Mucosa of stomach (tissue), 1 donor: Measurements from ENCODE around the gene NID1.
A peak's percentile ranks its signal among the peaks of the same experiment; 100 is the strongest.

Experiments
- H3K27me3 ChIP-seq: one replicate; pipeline ENCODE4 v1.7.0; 2013; ENCODE audit warnings: mild to moderate bottlenecking, low read length; ENCODE audit not compliant: control insufficient read depth, insufficient read depth
- H3K36me3 ChIP-seq: one replicate; pipeline ENCODE4 v1.7.0; 2013; ENCODE audit warnings: low read length; ENCODE audit not compliant: control insufficient read depth, insufficient read depth
- H3K4me1 ChIP-seq: one replicate; pipeline ENCODE4 v1.7.0; 2013; ENCODE audit warnings: mild to moderate bottlenecking, low read length; ENCODE audit not compliant: control insufficient read depth, insufficient read depth
- H3K4me3 ChIP-seq: one replicate; pipeline ENCODE4 v1.7.0; 2013; ENCODE audit warnings: low read length
- H3K9ac ChIP-seq: one replicate; pipeline ENCODE4 v1.7.0; 2013; ENCODE audit warnings: mild to moderate bottlenecking, low read length, moderate library complexity
- H3K9me3 ChIP-seq: one replicate; pipeline ENCODE4 v1.7.0; 2013; ENCODE audit warnings: mild to moderate bottlenecking, low read length, moderate library complexity; ENCODE audit not compliant: control insufficient read depth
- donor health status: Pancreatic carcinoma.

The NID1 gene

DNA sequence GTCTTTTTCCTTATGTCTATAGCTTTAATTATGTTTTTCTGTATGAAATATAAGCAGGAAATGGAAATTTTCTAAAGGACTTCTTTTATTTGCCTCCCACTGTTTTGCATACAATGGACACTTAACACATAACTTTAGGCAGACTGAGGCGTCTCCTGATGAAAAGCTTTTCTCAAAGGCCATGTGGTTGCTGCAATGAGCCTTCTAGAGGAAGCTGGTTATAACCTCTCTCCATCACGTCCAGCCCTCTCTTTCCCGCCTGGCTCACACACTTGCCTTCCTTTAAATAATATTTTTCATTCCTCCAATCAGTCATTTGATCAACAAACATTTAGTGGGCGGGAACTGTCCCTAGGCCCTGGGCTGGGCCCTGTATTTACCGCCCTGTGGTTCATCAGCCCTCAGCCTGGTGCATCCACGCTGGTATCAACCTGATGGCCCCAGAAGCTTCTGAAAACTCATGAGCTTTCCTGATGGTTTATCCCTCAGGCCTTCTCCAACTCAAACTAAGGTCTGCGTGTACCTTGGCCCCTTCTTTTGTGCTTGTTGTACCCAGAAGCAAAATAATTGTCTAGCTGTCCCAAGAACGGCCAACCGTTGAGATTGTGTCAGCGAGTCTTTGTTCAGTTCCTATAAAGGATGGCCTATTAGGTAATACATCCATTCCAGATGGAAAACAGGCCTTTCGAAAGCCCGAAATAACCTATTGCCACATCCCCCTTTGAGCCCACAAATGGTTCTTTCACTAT, 122.8 kb downstream of the NID1 start:
- H3K27me3 ChIP-seq = no peaks in the 10 kb centered on the region
- no peak overlapping the region for H3K4me3 ChIP-seq
- no peaks in the 10 kb centered on the region for H3K36me3 ChIP-seq
- peaks cover 9% of the 10 kb centered on the region for H3K4me1 ChIP-seq
- no peaks in the 10 kb centered on the region for H3K9me3 ChIP-seq
- no peak overlapping the region for H3K9ac ChIP-seq

DNA sequence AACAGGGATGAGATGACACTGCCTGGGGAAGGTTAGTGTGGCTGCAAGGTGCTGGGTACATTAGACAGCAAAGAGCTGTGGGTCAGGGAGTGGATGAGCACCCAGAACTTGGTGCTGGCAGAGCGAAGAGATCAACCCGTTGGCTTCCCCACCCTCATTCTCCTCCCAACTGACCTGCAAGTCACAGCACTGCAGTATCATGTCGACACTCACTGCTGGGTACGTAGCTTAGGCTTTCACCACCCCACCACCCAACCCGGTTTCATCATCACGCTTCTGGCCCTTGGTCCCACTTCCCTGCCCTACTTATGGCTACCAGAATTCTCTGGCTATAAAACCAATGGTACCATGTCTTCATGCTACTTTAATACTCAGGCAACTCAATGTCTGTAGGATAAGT, 124.6 kb downstream of the NID1 start:
- H3K27me3 ChIP-seq = no peaks in the 10 kb centered on the region
- peaks cover 6% of the 10 kb centered on the region for H3K4me1 ChIP-seq
- H3K9ac ChIP-seq = no peak overlapping the region
- H3K36me3 ChIP-seq = no peaks in the 10 kb centered on the region
- no peaks in the 10 kb centered on the region for H3K9me3 ChIP-seq
- H3K4me3 ChIP-seq = no peak overlapping the region

DNA sequence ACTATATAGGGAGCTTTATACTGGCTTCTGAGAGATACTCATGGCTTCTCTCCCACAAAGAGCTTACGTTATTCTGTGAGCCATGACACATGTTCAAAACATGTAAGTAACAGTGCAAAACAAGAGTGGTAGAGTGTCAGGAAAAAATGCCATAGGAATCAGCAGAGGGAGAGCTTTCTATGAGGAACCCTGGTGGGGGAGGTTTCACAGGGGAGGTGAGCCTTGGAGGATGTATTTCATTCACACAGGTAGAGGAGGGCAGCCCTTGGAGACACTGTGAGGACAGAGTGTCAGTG, 125.5 kb downstream of the NID1 start:
- Histone ChIP-seq H3K9ac (no peak overlapping the region), H3K9me3 (no peaks in the 10 kb centered on the region), H3K36me3 (no peaks in the 10 kb centered on the region), H3K27me3 (no peaks in the 10 kb centered on the region), H3K4me3 (no peak overlapping the region), H3K4me1 (peaks cover 6% of the 10 kb centered on the region)

DNA sequence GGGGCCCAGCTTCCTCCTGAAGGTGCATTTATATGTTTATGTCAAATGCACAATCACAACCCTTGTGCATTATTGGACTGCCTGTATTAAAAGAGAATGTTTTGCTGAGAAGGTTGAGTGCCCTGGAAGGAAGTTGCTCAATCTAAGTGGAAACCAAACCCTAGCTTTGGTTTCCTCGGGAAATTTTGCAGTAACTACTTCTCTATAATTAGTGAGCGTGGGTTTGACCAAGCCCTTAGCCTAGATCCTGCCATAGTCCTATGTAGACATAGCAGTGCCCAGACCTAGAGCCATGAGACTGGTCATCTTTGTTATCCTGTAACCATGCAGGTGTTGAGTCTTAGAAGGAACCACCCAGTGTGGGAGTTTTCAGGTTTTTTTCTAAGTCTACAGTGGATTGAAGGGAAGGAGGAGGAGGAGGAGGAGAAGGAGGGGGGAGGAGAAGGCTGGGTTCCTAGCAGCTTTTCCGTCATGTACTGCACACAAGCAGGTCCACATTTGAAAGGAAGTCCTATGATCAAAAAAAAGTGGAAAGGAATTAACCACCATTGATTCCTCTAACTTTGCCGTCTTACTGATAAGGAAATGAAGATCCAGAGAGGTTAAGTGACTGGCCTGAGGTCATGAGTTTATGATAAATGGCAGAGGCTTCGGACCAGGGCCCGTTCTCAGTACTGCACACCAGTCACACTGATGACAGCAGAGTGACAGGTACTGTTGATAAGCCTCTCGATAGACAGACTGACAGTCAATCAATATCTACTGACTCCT, 126.0 kb downstream of the NID1 start:
- Histone ChIP-seq H3K4me3 (no peak overlapping the region), H3K9ac (no peak overlapping the region), H3K9me3 (no peaks in the 10 kb centered on the region), H3K27me3 (no peaks in the 10 kb centered on the region), H3K4me1 (peaks cover 6% of the 10 kb centered on the region), H3K36me3 (no peaks in the 10 kb centered on the region)

DNA sequence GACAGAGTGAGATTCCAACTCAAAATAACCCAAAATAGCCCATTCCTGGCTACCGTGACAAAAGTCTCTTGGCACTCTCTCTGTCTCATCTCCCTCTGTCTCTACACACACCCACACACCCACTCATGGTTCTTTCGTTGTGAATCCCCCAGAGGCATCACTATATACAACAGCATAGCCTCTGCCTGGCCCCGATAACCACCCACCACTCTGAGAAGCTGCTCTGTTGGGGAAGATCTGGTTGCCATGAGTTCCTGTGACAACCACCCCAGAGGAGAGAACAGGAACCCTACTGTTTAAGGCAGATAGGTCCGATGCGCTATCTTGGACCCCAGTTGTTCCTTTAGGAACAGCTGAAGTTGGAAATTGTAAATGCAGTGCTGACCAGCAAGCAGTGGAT, 127.8 kb downstream of the NID1 start:
- Histone ChIP-seq H3K27me3 (peaks cover 3% of the 10 kb centered on the region), H3K4me3 (no peak overlapping the region), H3K36me3 (no peaks in the 10 kb centered on the region), H3K9me3 (no peaks in the 10 kb centered on the region), H3K9ac (no peak overlapping the region), H3K4me1 (peaks cover 19% of the 10 kb centered on the region)

DNA sequence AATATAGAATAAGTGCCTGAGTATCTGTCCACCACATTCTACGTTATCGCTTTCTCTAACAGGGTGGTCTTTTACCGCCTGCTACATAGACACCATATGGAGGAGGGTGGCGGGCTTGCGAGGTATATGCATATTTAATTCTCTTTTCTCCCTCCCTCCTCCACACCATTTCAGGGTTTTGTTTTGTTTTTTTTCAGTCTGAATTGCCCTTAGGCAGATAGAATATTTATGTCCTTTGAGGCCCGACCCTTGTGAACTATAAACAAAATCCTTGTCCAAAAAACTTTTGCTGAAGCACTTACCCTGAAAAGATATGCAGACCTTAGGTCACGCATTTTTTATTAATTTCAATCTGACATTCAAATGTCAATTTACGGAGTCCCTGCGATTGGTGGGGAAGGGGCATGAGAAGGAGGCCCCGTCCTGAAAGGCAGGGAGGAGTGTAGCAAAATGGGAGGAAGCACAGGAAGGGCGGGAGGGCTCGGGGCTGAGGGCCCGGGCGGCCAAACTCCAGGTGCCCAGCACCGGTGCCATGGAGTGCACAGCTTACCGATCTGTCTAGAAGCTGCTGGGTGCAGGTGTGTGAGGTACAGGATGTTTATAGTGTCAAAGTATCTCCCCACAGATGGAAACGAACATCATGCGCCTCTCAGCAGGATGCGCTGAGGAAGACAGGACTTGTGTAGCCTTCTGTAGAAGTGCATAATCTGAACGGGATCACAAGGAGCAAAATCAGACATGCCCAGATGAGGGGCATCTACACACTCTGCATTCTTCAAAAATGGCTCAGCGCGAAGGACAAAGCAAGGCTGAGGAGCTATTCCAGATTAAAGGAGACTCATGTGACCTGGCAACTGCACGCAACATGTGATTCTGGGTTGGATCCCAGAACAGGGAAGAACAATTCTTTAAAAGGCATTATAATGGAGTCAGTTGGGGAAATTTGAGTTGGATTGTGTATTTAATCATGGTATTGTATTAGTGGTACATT, 129.4 kb downstream of the NID1 start:
- H3K9ac ChIP-seq = no peak overlapping the region
- H3K4me3 ChIP-seq = no peak overlapping the region
- H3K36me3 ChIP-seq = no peaks in the 10 kb centered on the region
- peaks cover 31% of the 10 kb centered on the region for H3K4me1 ChIP-seq
- H3K9me3 ChIP-seq = no peaks in the 10 kb centered on the region
- H3K27me3 ChIP-seq = peaks cover 3% of the 10 kb centered on the region

DNA sequence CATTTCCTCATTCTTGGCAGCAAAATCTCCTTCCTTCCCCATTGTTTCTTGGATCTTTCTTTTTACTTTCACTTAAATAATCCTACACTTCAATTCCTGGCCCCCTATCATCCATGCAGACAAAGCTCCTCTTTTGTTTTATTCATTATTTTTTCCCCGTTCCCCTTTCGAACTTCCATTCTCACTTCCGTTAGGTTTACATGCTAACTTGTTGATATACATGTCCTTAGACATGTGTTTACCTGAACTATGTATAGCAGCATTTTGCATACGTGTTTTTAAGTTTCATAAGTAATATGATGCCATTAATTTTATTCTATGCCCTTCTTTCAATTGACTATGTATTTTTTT, 131.1 kb downstream of the NID1 start:
- Histone ChIP-seq H3K9ac (no peak overlapping the region), H3K4me1 (peaks cover 36% of the 10 kb centered on the region), H3K9me3 (no peaks in the 10 kb centered on the region)

DNA sequence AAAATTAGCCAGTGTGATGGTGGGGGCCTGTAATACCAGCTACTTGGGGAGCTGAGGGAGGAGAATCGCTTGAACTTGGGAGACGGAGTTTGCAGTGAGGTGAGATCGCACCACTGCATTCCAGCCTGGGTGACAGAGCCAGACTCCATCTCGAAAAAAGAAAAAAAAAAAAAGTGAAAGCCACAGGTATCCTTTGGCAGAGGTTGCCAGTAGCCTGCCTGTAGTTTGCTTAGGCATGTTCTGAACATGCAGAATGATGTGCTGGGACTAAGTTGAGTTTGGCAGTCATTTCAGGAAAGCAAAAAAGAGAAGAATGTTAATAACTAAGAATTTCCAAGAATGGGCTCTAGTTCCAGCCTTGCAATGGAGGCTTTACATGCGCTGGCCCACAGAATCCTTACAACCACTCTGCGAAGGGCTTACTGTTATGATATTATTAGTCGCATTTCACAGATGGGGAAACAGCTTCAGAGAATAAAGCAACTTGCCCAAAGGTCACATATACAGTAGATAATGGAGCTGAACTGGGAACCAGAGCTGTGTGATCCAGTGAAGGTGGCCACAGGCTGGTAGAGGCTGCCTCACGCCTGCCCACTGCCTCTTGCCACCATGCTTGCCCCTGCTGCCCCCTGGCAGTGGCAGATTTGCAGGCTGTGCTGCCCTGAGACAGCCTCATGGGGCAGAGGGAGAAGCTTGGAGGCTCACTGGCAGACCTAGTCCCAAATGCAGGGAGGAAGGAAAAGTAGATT, 131.7 kb downstream of the NID1 start:
- Histone ChIP-seq H3K36me3 (no peaks in the 10 kb centered on the region), H3K4me3 (peak overlapping the region; percentile 14), H3K27me3 (peaks cover 3% of the 10 kb centered on the region), H3K9me3 (no peaks in the 10 kb centered on the region), H3K9ac (no peak overlapping the region), H3K4me1 (peaks cover 36% of the 10 kb centered on the region)

More for the DNA sequence above, 131.1 kb downstream of the NID1 start:
- H3K4me3 ChIP-seq = peak overlapping the region; percentile 14
- H3K36me3 ChIP-seq = no peaks in the 10 kb centered on the region
- peaks cover 3% of the 10 kb centered on the region for H3K27me3 ChIP-seq

DNA sequence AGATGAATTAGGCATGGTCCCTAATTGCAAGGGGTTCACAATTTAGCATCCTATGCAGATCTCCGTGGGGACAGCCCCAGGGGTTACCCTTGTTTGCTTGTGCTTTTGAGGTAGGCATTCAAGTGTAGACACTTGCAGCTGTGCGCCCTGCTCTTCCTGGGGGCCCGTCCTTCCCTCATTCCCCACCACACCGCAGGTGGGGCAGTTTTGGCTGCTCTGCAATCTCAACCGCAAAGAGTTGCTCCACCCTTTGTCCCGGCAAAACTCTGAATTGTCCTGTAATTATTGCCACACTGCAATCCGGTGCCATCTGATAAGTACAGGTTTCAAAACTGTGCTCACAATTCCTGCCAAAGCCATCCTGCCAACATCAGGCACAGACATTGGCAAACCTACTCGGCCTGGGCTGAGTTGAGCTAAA, 132.8 kb downstream of the NID1 start:
- Histone ChIP-seq H3K4me3 (no peak overlapping the region), H3K9ac (no peak overlapping the region), H3K4me1 (peaks cover 36% of the 10 kb centered on the region), H3K9me3 (no peaks in the 10 kb centered on the region), H3K36me3 (no peaks in the 10 kb centered on the region), H3K27me3 (peaks cover 3% of the 10 kb centered on the region)

DNA sequence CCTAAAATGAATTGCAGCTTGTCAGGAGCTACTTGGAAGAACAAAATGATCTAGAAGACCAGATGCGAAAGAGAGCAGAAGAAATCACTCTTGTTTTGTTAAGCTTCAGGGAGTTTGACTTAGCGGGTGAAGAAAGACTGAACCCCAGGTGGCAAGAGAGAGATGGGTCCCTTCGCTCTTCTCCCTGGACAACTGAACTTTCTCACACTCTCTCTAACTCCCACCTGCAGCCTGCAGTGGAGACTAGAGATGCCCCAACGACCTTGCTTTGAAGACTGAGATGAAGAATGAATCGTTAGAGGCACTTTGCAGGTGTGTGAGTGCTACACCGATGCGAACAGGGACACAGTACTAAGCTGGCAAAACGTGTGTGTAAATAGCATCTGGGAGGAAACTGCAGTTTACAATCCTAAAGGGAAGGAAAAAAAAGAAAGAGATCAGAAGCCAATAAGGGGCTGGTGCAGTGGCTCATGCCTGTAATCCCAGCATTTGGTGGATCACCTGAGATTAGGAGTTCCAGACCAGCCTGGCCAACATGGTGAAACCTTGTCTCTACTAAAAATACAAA, 133.6 kb downstream of the NID1 start:
- Histone ChIP-seq H3K4me1 (peaks cover 36% of the 10 kb centered on the region), H3K27me3 (peaks cover 3% of the 10 kb centered on the region), H3K36me3 (no peaks in the 10 kb centered on the region), H3K4me3 (no peak overlapping the region), H3K9ac (no peak overlapping the region), H3K9me3 (no peaks in the 10 kb centered on the region)

DNA sequence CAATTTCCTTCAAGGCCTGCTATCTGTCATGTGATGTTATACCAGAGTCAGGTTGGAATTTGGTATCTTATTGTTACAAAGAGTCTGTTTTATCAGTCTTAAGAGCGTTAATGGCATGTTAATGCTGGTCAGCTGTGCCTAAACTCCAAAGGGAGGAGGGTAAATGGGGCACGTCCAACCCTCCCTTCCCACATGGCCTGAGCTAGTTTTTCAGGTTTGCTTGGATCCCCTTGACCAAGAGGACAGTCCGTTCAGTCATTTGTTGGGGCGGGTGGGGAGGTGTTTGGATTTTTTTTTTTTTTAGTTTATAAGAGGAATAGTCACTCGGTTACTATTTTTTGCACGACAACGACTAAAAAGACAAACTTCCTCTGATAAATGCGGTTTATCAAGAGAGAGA, 134.3 kb downstream of the NID1 start:
- H3K36me3 ChIP-seq = no peaks in the 10 kb centered on the region
- H3K4me1 ChIP-seq = peaks cover 36% of the 10 kb centered on the region
- no peak overlapping the region for H3K9ac ChIP-seq
- no peaks in the 10 kb centered on the region for H3K9me3 ChIP-seq
- no peak overlapping the region for H3K4me3 ChIP-seq
- H3K27me3 ChIP-seq = peaks cover 3% of the 10 kb centered on the region
